H1 (cell line): ENCODE results near the gene GALT.

ENCODE experiments used
- BRCA1 ChIP-seq: IDR thresholded peaks from 2 replicates; pipeline ENCODE4 v1.6.1; 2012; ENCODE audit warnings: low read depth, low read length, improper control_type of control experiment
- EP300 ChIP-seq, 2 experiments: IDR thresholded peaks; 1 replicate in 1 of 2; 2 replicates in 1 of 2; pipeline ENCODE4 v1.6.1; 2011 to 2012; ENCODE audit warnings: low read depth in 2 of 2, low read length in 2 of 2, mild to moderate bottlenecking in 2 of 2, borderline replicate concordance in 1 of 2, inconsistent platforms in 1 of 2, moderate library complexity in 1 of 2
- GABPA ChIP-seq: IDR thresholded peaks from 2 replicates; pipeline ENCODE4 v1.6.1; 2011; ENCODE audit warnings: mild to moderate bottlenecking, low read length, moderate library complexity, borderline replicate concordance; ENCODE audit not compliant: insufficient read depth
- PHF8 ChIP-seq: fragments of 200-600 bp; sonication (generic); conservative IDR thresholded peaks from 2 replicates; pipeline ENCODE4 v1.7.1; 2012; ENCODE audit warnings: low read depth, mild to moderate bottlenecking, inconsistent platforms, low read length, moderate library complexity
- POLR2A ChIP-seq, 2 experiments: IDR thresholded peaks; 1 replicate in 1 of 2; 2 replicates in 1 of 2; pipeline ENCODE4 v1.6.1; 2011; ENCODE audit warnings: low read depth in 2 of 2, low read length in 2 of 2, mild to moderate bottlenecking in 2 of 2; ENCODE audit errors: control extremely low read depth in 1 of 2
- RFX5 ChIP-seq: IDR thresholded peaks from 2 replicates; pipeline ENCODE4 v1.6.1; 2011; ENCODE audit warnings: low read depth, low read length, improper control_type of control experiment, borderline replicate concordance
- RNF2 ChIP-seq: fragments of 200-900, 300-1000 bp; sonication (generic); IDR thresholded peaks from 2 replicates; pipeline ENCODE4 v1.7.1; 2016; ENCODE audit warnings: borderline replicate concordance, low read depth, mild to moderate bottlenecking, antibody characterized with exemption, low read length; ENCODE audit not compliant: poor library complexity, severe bottlenecking; ENCODE audit errors: missing control alignments
- TBP ChIP-seq: IDR thresholded peaks from 2 replicates; pipeline ENCODE4 v1.6.1; 2011; ENCODE audit warnings: low read depth, low read length, improper control_type of control experiment

DNA sequence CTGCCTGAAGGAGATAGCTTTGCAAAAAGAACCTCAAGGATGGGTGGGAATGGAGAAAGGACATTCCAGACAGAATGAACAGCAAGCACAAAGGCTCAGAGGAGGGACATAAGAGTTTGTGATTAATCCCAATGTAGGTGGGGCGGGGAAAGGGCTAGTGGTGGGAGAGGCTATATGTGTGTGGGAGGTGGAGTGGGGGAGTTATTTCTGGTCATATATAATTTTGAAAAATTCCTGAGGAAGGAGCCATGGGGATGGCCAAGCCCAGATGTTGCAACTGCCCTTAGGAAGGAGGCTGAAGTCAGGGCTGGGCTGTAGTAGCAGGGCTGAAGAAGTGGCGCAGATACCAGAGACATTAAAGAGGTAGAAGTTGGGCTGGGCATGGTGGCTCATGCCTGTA lies 29.4 kb downstream of the GALT start:
- no peak for TF ChIP-seq TBP
- TF ChIP-seq GABPA: no peak
- TF ChIP-seq PHF8: no peak
- no peak for TF ChIP-seq POLR2A (IDR thresholded peaks at IDR 0.05; ENCODE audit: control extremely low read depth in 1 of 2, low read depth in 2 of 2, low read length in 2 of 2)
- no peak for TF ChIP-seq BRCA1
- no peak for TF ChIP-seq RFX5
- TF ChIP-seq EP300 (IDR thresholded peaks at IDR 0.05; ENCODE audit: borderline replicate concordance in 1 of 2, low read depth in 2 of 2, low read length in 2 of 2): no peak
- no peak for TF ChIP-seq RNF2
